ENCODE data around the gene PNPLA8.

GRCh38 chr7:108454674-108455550 is 71.0 kb downstream of the PNPLA8 start:
- TF ChIP-seq POLR2A (IDR thresholded peaks at IDR 0.05; ENCODE audit: extremely low read depth, insufficient read length): no peak
- TF ChIP-seq, protein P1, sequence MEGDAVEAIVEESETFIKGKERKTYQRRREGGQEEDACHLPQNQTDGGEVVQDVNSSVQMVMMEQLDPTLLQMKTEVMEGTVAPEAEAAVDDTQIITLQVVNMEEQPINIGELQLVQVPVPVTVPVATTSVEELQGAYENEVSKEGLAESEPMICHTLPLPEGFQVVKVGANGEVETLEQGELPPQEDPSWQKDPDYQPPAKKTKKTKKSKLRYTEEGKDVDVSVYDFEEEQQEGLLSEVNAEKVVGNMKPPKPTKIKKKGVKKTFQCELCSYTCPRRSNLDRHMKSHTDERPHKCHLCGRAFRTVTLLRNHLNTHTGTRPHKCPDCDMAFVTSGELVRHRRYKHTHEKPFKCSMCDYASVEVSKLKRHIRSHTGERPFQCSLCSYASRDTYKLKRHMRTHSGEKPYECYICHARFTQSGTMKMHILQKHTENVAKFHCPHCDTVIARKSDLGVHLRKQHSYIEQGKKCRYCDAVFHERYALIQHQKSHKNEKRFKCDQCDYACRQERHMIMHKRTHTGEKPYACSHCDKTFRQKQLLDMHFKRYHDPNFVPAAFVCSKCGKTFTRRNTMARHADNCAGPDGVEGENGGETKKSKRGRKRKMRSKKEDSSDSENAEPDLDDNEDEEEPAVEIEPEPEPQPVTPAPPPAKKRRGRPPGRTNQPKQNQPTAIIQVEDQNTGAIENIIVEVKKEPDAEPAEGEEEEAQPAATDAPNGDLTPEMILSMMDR (IDR thresholded peaks at IDR 0.05; ENCODE audit: low read depth, low read length): no peak
- TF ChIP-seq, protein P2, sequence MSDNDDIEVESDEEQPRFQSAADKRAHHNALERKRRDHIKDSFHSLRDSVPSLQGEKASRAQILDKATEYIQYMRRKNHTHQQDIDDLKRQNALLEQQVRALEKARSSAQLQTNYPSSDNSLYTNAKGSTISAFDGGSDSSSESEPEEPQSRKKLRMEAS (IDR thresholded peaks at IDR 0.05; ENCODE audit: low read depth, low read length): no peak
- no peak for TF ChIP-seq MYC (IDR thresholded peaks at IDR 0.05; ENCODE audit: low read depth, low read length)
